ENCODE results near the gene APBB2. TPM values are rescaled to one million over a fixed set of nuclear protein-coding genes. Genes with fewer than 3 reads are reported as not detected.

APBB2 gene
- total and polyA plus RNA-seq, 2 experiments from 2014 or later, result 24.1 to 61.0 TPM

GRCh38 chr4:41146196-41146595, 68.1 kb downstream of the APBB2 start:
- H3K4me2 ChIP-seq (ENCODE audit: unreplicated experiment), result peak overlapping the region; percentile 80
- no peaks in the 10 kb centered on the region for H3K36me3 ChIP-seq (ENCODE audit: low read depth)
- peak overlapping the region; percentile 59 for H3K4me3 ChIP-seq
- WGBS, 2 experiments (ENCODE audit: low coverage in 1 of 2, low lambda C conversion rate in 2 of 2, missing lambda C conversion rate in 2 of 2), result 50 to 60% methylated on average over 4 to 5 of the region's 5 CpGs
- H3K4me1 ChIP-seq (ENCODE audit: insufficient read depth), result peaks cover 72% of the 10 kb centered on the region
- H3K9me2 ChIP-seq (ENCODE audit: insufficient read depth), result no peaks in the 10 kb centered on the region
- TF ChIP-seq EZH2phosphoT487 (IDR thresholded peaks at IDR 0.05; ENCODE audit: insufficient read depth, low read depth) (no peak), EZH2 (IDR thresholded peaks at IDR 0.05; ENCODE audit: insufficient read depth, poor library complexity, severe bottlenecking) (no peak)
- no peaks in the 10 kb centered on the region for H4K20me1 ChIP-seq (ENCODE audit: insufficient read depth)
- peaks cover 69% of the 10 kb centered on the region for H3K79me2 ChIP-seq (ENCODE audit: insufficient read depth)
- no peaks in the 10 kb centered on the region for H3K9me3 ChIP-seq (ENCODE audit: low read depth)
- H3K9ac ChIP-seq, result peak overlapping the region; percentile 75
- in situ Hi-C loops (cut with MboI), result no loop called here
- H3F3A ChIP-seq (ENCODE audit: insufficient read depth), result peaks cover 68% of the 10 kb centered on the region
- H2AFZ ChIP-seq, result peak overlapping the region; percentile 79
- H3K27ac ChIP-seq, result peak overlapping the region; percentile 84
- no peaks in the 10 kb centered on the region for H3K27me3 ChIP-seq (replicated peaks; ENCODE audit: insufficient read depth)
- peak; percentile 36 for DNase-seq

GRCh38 chr4:41145571-41146078, 68.7 kb downstream of the APBB2 start:
- Histone ChIP-seq H3K9ac (no peak overlapping the region), H3K36me3 (ENCODE audit: low read depth) (no peaks in the 10 kb centered on the region), H3F3A (ENCODE audit: insufficient read depth) (peaks cover 73% of the 10 kb centered on the region), H3K4me2 (ENCODE audit: unreplicated experiment) (no peak overlapping the region), H3K79me2 (ENCODE audit: insufficient read depth) (peaks cover 63% of the 10 kb centered on the region), H3K4me1 (ENCODE audit: insufficient read depth) (peaks cover 74% of the 10 kb centered on the region), H4K20me1 (ENCODE audit: insufficient read depth) (no peaks in the 10 kb centered on the region), H3K4me3 (no peak overlapping the region), H3K9me2 (ENCODE audit: insufficient read depth) (no peaks in the 10 kb centered on the region), H3K27ac (peak overlapping the region; percentile 92; the same call in 1 of the 2 replicates), H3K9me3 (ENCODE audit: low read depth) (no peaks in the 10 kb centered on the region), H3K27me3 (replicated peaks; ENCODE audit: insufficient read depth) (no peaks in the 10 kb centered on the region), H2AFZ (no peak overlapping the region)
- in situ Hi-C loops (cut with MboI), result no loop called here
- DNase-seq, result peak; percentile 45
- WGBS, 2 experiments (ENCODE audit: low coverage in 1 of 2, low lambda C conversion rate in 2 of 2, missing lambda C conversion rate in 2 of 2), result 29 to 34% methylated on average over 3 of the region's 3 CpGs
- TF ChIP-seq EZH2 (IDR thresholded peaks at IDR 0.05; ENCODE audit: insufficient read depth, poor library complexity, severe bottlenecking), result no peak
- TF ChIP-seq EZH2phosphoT487 (IDR thresholded peaks at IDR 0.05; ENCODE audit: insufficient read depth, low read depth), result no peak

GRCh38 chr4:41144812-41145211, 69.5 kb downstream of the APBB2 start:
- Histone ChIP-seq H3K4me2 (ENCODE audit: unreplicated experiment) (peak overlapping the region; percentile 79), H3K27ac (peak overlapping the region; percentile 92), H3K9ac (peak overlapping the region; percentile 75), H3K9me3 (ENCODE audit: low read depth) (no peaks in the 10 kb centered on the region), H3K79me2 (ENCODE audit: insufficient read depth) (peaks cover 58% of the 10 kb centered on the region), H3K36me3 (ENCODE audit: low read depth) (no peaks in the 10 kb centered on the region), H3K4me3 (no peak overlapping the region), H3K27me3 (replicated peaks; ENCODE audit: insufficient read depth) (no peaks in the 10 kb centered on the region), H3F3A (ENCODE audit: insufficient read depth) (peaks cover 82% of the 10 kb centered on the region), H2AFZ (peak overlapping the region; percentile 5; the same call in 1 of the 2 replicates), H3K4me1 (ENCODE audit: insufficient read depth) (peaks cover 74% of the 10 kb centered on the region), H3K9me2 (ENCODE audit: insufficient read depth) (no peaks in the 10 kb centered on the region), H4K20me1 (ENCODE audit: insufficient read depth) (no peaks in the 10 kb centered on the region)
- TF ChIP-seq EZH2 (IDR thresholded peaks at IDR 0.05; ENCODE audit: insufficient read depth, poor library complexity, severe bottlenecking) (no peak), EZH2phosphoT487 (IDR thresholded peaks at IDR 0.05; ENCODE audit: insufficient read depth, low read depth) (no peak)
- in situ Hi-C loops (cut with MboI), result no loop called here
- 35 to 41% methylated on average over 5 of the region's 5 CpGs for WGBS, 2 experiments (ENCODE audit: low coverage in 1 of 2, low lambda C conversion rate in 2 of 2, missing lambda C conversion rate in 2 of 2)
- DNase-seq, result peak; percentile 12

- Histone ChIP-seq H3K4me2 (ENCODE audit: unreplicated experiment) (peak overlapping the region; percentile 79), H3K27ac (peak overlapping the region; percentile 92), H3K27me3 (replicated peaks; ENCODE audit: insufficient read depth) (no peaks in the 10 kb centered on the region), H3K9me2 (ENCODE audit: insufficient read depth) (no peaks in the 10 kb centered on the region), H3K9me3 (ENCODE audit: low read depth) (no peaks in the 10 kb centered on the region), H3K4me1 (ENCODE audit: insufficient read depth) (peaks cover 74% of the 10 kb centered on the region), H3K9ac (peak overlapping the region; percentile 75), H4K20me1 (ENCODE audit: insufficient read depth) (no peaks in the 10 kb centered on the region), H3F3A (ENCODE audit: insufficient read depth) (peaks cover 85% of the 10 kb centered on the region), H3K4me3 (peak overlapping the region; percentile 63), H2AFZ (peak overlapping the region; percentile 1; the same call in 1 of the 2 replicates), H3K36me3 (ENCODE audit: low read depth) (no peaks in the 10 kb centered on the region), H3K79me2 (ENCODE audit: insufficient read depth) (peaks cover 58% of the 10 kb centered on the region)
- 34 to 41% methylated on average over 3 of the region's 3 CpGs for WGBS, 2 experiments (ENCODE audit: low coverage in 1 of 2, low lambda C conversion rate in 2 of 2, missing lambda C conversion rate in 2 of 2)
- DNase-seq, result no peak
- TF ChIP-seq EZH2 (IDR thresholded peaks at IDR 0.05; ENCODE audit: insufficient read depth, poor library complexity, severe bottlenecking) (no peak), EZH2phosphoT487 (IDR thresholded peaks at IDR 0.05; ENCODE audit: insufficient read depth, low read depth) (no peak)
- in situ Hi-C loops (cut with MboI), result no loop called here
These were observed 70.3 kb downstream of the APBB2 start for GRCh38 chr4:41144040-41144379.
